GM13976 (cell line): ENCODE results near the gene PGF.
A peak's percentile ranks its signal among the peaks of the same experiment; 100 is the strongest.

Source experiments
- DNase-seq: peaks from one replicate; pipeline ENCODE4 v3.0.0; 2012; ENCODE audit warnings: low spot score
- in situ Hi-C: fragments of 300-500 bp; cut with MboI; formaldehyde crosslinking; loops from one replicate; pipeline ENCODE4 v1.12.0; 2022; ENCODE audit warnings: low sequenced_read_pairs, mixed read lengths, inconsistent platforms; ENCODE audit not compliant: unreplicated experiment
- TF ChIP-seq, protein P1 (sequence below): IDR thresholded peaks from 2 replicates; pipeline ENCODE4 v1.5.1; 2012; ENCODE audit warnings: borderline replicate concordance, mild to moderate bottlenecking; ENCODE audit not compliant: insufficient read depth; ENCODE audit errors: extremely low read depth, missing control alignments, control extremely low read depth

The PGF gene

DNA sequence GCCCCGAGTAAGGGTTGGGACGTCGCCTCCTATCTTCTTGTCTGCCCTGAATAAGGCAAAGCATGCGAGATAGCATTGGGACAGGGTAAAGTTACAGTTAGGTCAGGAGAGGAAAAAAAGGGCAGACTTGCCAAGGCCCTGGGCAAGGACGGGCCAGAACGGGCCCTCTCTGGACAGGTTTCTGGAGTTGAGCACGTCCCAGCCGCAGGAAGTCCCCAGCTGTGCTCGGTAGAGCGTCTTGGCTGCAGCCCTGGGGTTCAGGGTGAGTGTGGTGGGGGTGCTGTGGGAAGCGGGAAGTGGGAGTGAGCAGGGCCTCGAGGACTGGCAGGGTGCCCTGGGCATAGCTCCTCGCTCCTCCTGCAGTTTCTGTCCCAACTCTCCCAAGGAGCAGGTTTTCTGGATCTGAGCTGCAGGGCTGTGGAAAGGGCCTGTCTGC, 37.7 kb downstream of the PGF start:
- TF ChIP-seq, protein P1, sequence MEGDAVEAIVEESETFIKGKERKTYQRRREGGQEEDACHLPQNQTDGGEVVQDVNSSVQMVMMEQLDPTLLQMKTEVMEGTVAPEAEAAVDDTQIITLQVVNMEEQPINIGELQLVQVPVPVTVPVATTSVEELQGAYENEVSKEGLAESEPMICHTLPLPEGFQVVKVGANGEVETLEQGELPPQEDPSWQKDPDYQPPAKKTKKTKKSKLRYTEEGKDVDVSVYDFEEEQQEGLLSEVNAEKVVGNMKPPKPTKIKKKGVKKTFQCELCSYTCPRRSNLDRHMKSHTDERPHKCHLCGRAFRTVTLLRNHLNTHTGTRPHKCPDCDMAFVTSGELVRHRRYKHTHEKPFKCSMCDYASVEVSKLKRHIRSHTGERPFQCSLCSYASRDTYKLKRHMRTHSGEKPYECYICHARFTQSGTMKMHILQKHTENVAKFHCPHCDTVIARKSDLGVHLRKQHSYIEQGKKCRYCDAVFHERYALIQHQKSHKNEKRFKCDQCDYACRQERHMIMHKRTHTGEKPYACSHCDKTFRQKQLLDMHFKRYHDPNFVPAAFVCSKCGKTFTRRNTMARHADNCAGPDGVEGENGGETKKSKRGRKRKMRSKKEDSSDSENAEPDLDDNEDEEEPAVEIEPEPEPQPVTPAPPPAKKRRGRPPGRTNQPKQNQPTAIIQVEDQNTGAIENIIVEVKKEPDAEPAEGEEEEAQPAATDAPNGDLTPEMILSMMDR, result no peak
- no peak for DNase-seq
- in situ Hi-C loops, result no loop called here

GRCh38 chr14:74917178-74917543, 38.2 kb downstream of the PGF start:
- TF ChIP-seq, protein P1, result no peak
- in situ Hi-C loops, result no loop called here
- DNase-seq, result no peak

GRCh38 chr14:74915826-74916225, 39.6 kb downstream of the PGF start:
- TF ChIP-seq, protein P1, result no peak
- DNase-seq, result no peak
- in situ Hi-C loops, result no loop called here

- in situ Hi-C loops, result no loop called here
- TF ChIP-seq, protein P1, result no peak
- no peak for DNase-seq
Observed at GRCh38 chr14:74915426-74915825, 40.0 kb downstream of the PGF start.

DNA sequence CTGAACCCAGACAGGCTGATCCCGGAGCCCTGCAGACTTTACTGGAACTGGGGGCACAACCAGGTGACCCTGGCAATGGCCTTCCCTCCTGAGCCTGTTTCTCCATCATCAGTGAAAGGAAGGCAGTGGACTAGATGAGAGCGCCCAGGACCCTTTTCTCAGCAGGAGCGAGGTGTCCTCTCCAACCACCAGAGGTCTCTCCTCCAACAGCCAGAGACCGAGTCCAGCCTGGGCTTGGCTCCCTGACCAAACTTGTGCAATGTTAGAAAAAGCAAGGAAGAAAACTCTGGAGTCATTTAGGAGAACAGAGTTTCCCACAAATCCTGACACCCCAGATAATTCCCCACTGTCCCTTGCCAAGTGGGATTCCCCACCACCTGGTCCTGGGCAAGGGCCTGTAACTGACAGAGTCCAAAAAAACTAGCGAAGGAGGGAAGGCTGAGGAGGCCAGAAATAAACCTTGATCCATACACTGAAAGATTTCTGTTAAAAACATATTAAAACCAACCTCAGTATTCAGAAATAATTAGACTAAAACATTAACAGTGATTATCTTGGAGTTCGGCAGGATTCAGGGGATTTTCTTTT, 41.3 kb downstream of the PGF start:
- TF ChIP-seq, protein P1, result peak; percentile 56
- in situ Hi-C loops, result no loop called here
- DNase-seq, result peak; percentile 75

GRCh38 chr14:74913393-74913910, 41.9 kb downstream of the PGF start:
- DNase-seq, result no peak
- TF ChIP-seq, protein P1, result no peak
- in situ Hi-C loops, result no loop called here

DNA sequence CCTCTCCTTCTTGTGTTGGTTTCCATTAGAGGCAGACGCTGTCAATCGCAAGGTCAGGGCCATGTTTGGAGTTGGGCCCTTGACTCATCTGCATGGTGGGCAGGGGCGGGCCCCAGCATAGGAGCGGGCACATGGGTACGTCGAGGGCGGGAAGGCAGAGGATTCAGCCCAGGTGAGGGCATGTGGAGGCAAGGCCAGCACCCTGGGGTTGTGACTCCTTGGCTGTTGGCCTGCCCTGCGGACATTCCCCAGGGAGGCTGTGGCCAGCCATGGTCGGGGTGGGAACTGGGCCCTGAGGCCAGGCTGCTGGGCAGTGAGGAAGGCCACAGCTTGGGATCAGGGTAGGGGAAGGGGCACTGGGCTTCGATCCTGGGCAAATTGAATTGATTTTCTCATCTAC, 42.6 kb downstream of the PGF start:
- no peak for DNase-seq
- TF ChIP-seq, protein P1, result no peak
- in situ Hi-C loops, result no loop called here
